GM12878 (cell line): ENCODE data around the gene CTNNAL1. TPM values are rescaled to one million over a fixed set of nuclear protein-coding genes. Genes with fewer than 3 reads are reported as not detected.

Experiments
- CREM ChIP-seq: IDR thresholded peaks from 2 replicates; pipeline ENCODE4 v1.6.1; 2014; ENCODE audit warnings: antibody characterized with exemption, low read depth
- EED ChIP-seq: sonication (generic); IDR thresholded peaks from 2 replicates; pipeline ENCODE4 v1.6.1; 2016; ENCODE audit warnings: antibody characterized with exemption, low read depth
- EP300 ChIP-seq, 2 experiments: fragments of 150-350 bp in 1 of 2; IDR thresholded peaks; 2 replicates each; pipeline ENCODE4 v1.6.1; 2011 to 2012; ENCODE audit warnings: low read depth in 2 of 2, low read length in 2 of 2, borderline replicate concordance in 1 of 2, improper control_type of control experiment in 1 of 2, inconsistent platforms in 1 of 2; ENCODE audit not compliant: control insufficient read depth in 1 of 2
- GABPA ChIP-seq: IDR thresholded peaks from 2 replicates; pipeline ENCODE4 v1.6.1; 2014; ENCODE audit warnings: antibody characterized with exemption, low read depth, mild to moderate bottlenecking, inconsistent platforms
- HDAC6 ChIP-seq: fragments of 200-600 bp; sonication (generic); IDR thresholded peaks from one replicate; pipeline ENCODE4 v1.8.0; 2017; ENCODE audit warnings: antibody characterized with exemption; ENCODE audit not compliant: unreplicated experiment
- IKZF1 ChIP-seq: fragments of 450-650 bp; conservative IDR thresholded peaks from 2 replicates; pipeline ENCODE4 v1.6.1; 2017; ENCODE audit warnings: antibody characterized with exemption, mild to moderate bottlenecking
- IKZF2 ChIP-seq, 2 experiments: fragments of 450-650 bp; IDR thresholded peaks; 2 replicates each; pipeline ENCODE4 v1.6.1; 2017; ENCODE audit warnings: mild to moderate bottlenecking in 2 of 2, moderate library complexity in 2 of 2
- KDM1A ChIP-seq: fragments of 200-600 bp; sonication (generic); IDR thresholded peaks from 2 replicates; pipeline ENCODE4 v1.6.1; 2016; ENCODE audit warnings: borderline replicate concordance
- MTA2 ChIP-seq: fragments of 450-650 bp; IDR thresholded peaks from 2 replicates; pipeline ENCODE4 v1.6.1; 2016; ENCODE audit warnings: low read depth, mild to moderate bottlenecking, moderate library complexity
- MTA3 ChIP-seq: IDR thresholded peaks from 2 replicates; pipeline ENCODE4 v1.6.1; 2012; ENCODE audit warnings: low read length, inconsistent platforms, borderline replicate concordance
- REST ChIP-seq: IDR thresholded peaks from 2 replicates; pipeline ENCODE4 v1.6.1; 2012; ENCODE audit warnings: mild to moderate bottlenecking, low read depth, low read length
- SPI1 ChIP-seq: IDR thresholded peaks from 2 replicates; pipeline ENCODE4 v1.6.1; 2011; ENCODE audit warnings: low read depth, mild to moderate bottlenecking, low read length, moderate library complexity, borderline replicate concordance; ENCODE audit not compliant: insufficient read depth
- STAT3 ChIP-seq: IDR thresholded peaks from 2 replicates; pipeline ENCODE4 v1.6.1; 2011; ENCODE audit warnings: low read depth, low read length, improper control_type of control experiment
- SUPT20H ChIP-seq: IDR thresholded peaks from 2 replicates; pipeline ENCODE4 v1.6.1; 2011; ENCODE audit warnings: low read depth, mild to moderate bottlenecking, low read length, moderate library complexity, borderline replicate concordance; ENCODE audit not compliant: control insufficient read depth
- SUZ12 ChIP-seq: fragments of 200-600 bp; sonication (generic); IDR thresholded peaks from one replicate; pipeline ENCODE4 v1.6.1; 2018; ENCODE audit warnings: antibody characterized with exemption, mild to moderate bottlenecking; ENCODE audit not compliant: unreplicated experiment
- USF2 ChIP-seq: IDR thresholded peaks from 2 replicates; pipeline ENCODE4 v1.6.1; 2011; ENCODE audit warnings: low read depth, low read length, improper control_type of control experiment, borderline replicate concordance
- ZNF207 ChIP-seq: fragments of 450-650 bp; IDR thresholded peaks from 2 replicates; pipeline ENCODE4 v1.6.1; 2014; ENCODE audit warnings: antibody characterized with exemption, mild to moderate bottlenecking, borderline replicate concordance
- ZNF687 ChIP-seq: fragments of 450-650 bp; IDR thresholded peaks from 2 replicates; pipeline ENCODE4 v1.6.1; 2017; ENCODE audit warnings: mild to moderate bottlenecking, moderate library complexity
- polyA plus RNA-seq, 11 experiments: library from polyadenylated mRNA; depleted of rRNA in 4 of 11; unstranded in 6 of 11; stranded (reverse) in 5 of 11; fragments of >200 nt; fragmentation: Nextera tagmentation in 4 of 11; fragmentation: Illumina TruSeq in 1 of 11; extraction: Ambion mirVana in 4 of 11; extraction: Trizol in 1 of 11; gene quantifications; 1 replicate in 1 of 11; 2 replicates in 10 of 11; pipeline versions ENCODE4 v1.2.1 to v1.2.3, GENCODE V29; 2011 to 2016; ENCODE audit warnings: inconsistent platforms in 2 of 11, missing spikeins in 2 of 11, low read depth in 1 of 11
- total RNA-seq, 4 experiments: library from RNA; depleted of rRNA in 3 of 4; stranded (reverse); fragments of >200 nt in 3 of 4; fragmentation: Illumina TruSeq in 1 of 4; extraction: Trizol in 1 of 4; gene quantifications; 2 replicates each; pipeline versions ENCODE4 v1.2.1 to v1.2.3, GENCODE V29; 2013 to 2021
- TF ChIP-seq, protein P1 (sequence below): IDR thresholded peaks from 2 replicates; pipeline ENCODE4 v1.6.1; 2011; ENCODE audit warnings: low read depth, mild to moderate bottlenecking, low read length, moderate library complexity, borderline replicate concordance; ENCODE audit errors: extremely low read depth
- TF ChIP-seq, protein P2 (sequence below): IDR thresholded peaks from 2 replicates; pipeline ENCODE4 v1.6.1; 2011; ENCODE audit warnings: borderline replicate concordance, low read depth, mild to moderate bottlenecking, moderate library complexity, low read length; ENCODE audit not compliant: insufficient read depth, poor library complexity, severe bottlenecking

The CTNNAL1 gene
- total and polyA plus RNA-seq, 10 of the 15 experiments (the other 5 are each of a cell fraction or from before 2014, with no cell fraction given), result 16.3 to 82.5 (median 45.2) TPM

DNA sequence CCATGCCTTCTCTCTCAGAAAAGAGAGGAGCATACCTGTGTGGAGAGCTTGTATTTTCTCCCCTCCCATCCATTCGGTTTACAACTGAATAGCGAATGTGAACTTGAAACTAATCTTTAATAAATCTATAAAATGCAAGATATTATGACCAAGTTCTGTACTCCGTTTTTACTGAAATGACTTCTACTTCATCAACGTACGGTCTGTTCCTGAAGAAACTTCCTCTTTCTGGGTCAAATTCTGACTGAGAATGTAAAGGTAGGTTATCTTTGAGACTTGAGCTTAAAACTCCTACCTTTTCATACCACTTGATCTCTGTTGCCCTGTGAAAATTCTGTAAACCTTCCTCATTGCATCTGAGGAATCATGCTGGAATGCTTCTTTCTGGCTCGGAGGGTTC is 4.2 kb upstream of the CTNNAL1 start (continued):
- no peak for TF ChIP-seq REST
- no peak for TF ChIP-seq SPI1
- TF ChIP-seq CREM, result peak; percentile 55
- TF ChIP-seq ZNF207, result no peak
- TF ChIP-seq EED, result 0 out of 2 replicates have a peak, but pooled peaks have one; percentile 35
- TF ChIP-seq MTA3, result no peak
- TF ChIP-seq ZNF687, result no peak
- TF ChIP-seq USF2, result no peak
- 0 out of 4 replicates have a peak, but pooled peaks of 1 of the 2 experiments have one; percentile 19 for TF ChIP-seq EP300 (IDR thresholded peaks at IDR 0.05; ENCODE audit: borderline replicate concordance in 1 of 2, control insufficient read depth in 1 of 2, low read depth in 2 of 2, low read length in 2 of 2)
- TF ChIP-seq MTA2, result 0 out of 2 replicates have a peak, but pooled peaks have one; percentile 19
- TF ChIP-seq SUZ12, result no peak
- no peak for TF ChIP-seq IKZF1
- TF ChIP-seq STAT3, result no peak
- TF ChIP-seq, protein P1, sequence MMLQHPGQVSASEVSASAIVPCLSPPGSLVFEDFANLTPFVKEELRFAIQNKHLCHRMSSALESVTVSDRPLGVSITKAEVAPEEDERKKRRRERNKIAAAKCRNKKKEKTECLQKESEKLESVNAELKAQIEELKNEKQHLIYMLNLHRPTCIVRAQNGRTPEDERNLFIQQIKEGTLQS, result no peak
- no peak for TF ChIP-seq KDM1A
- TF ChIP-seq GABPA, result 0 out of 2 replicates have a peak, but pooled peaks have one; percentile 45
- TF ChIP-seq HDAC6, result no peak
- TF ChIP-seq, protein P2, sequence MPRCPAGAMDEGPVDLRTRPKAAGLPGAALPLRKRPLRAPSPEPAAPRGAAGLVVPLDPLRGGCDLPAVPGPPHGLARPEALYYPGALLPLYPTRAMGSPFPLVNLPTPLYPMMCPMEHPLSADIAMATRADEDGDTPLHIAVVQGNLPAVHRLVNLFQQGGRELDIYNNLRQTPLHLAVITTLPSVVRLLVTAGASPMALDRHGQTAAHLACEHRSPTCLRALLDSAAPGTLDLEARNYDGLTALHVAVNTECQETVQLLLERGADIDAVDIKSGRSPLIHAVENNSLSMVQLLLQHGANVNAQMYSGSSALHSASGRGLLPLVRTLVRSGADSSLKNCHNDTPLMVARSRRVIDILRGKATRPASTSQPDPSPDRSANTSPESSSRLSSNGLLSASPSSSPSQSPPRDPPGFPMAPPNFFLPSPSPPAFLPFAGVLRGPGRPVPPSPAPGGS, result no peak
- TF ChIP-seq IKZF2 (IDR thresholded peaks at IDR 0.05), result peak in 1 of 2 experiments; percentile 34; a peak in 1 of 4 replicates
- no peak for TF ChIP-seq SUPT20H
